ENCODE results near the gene C6orf47. TPM values are rescaled to one million over a fixed set of nuclear protein-coding genes. Genes with fewer than 3 reads are reported as not detected.

The C6orf47 gene
- total and polyA plus RNA-seq, 10 of the 15 experiments (the other 5 are each of a cell fraction or from before 2014, with no cell fraction given), result 0.16 to 20.4 (median 17.3) TPM; not detected in 1

GRCh38 chr6:31615748-31616147 is 44.8 kb downstream of the C6orf47 start (continued):
- TF ChIP-seq, protein P1, sequence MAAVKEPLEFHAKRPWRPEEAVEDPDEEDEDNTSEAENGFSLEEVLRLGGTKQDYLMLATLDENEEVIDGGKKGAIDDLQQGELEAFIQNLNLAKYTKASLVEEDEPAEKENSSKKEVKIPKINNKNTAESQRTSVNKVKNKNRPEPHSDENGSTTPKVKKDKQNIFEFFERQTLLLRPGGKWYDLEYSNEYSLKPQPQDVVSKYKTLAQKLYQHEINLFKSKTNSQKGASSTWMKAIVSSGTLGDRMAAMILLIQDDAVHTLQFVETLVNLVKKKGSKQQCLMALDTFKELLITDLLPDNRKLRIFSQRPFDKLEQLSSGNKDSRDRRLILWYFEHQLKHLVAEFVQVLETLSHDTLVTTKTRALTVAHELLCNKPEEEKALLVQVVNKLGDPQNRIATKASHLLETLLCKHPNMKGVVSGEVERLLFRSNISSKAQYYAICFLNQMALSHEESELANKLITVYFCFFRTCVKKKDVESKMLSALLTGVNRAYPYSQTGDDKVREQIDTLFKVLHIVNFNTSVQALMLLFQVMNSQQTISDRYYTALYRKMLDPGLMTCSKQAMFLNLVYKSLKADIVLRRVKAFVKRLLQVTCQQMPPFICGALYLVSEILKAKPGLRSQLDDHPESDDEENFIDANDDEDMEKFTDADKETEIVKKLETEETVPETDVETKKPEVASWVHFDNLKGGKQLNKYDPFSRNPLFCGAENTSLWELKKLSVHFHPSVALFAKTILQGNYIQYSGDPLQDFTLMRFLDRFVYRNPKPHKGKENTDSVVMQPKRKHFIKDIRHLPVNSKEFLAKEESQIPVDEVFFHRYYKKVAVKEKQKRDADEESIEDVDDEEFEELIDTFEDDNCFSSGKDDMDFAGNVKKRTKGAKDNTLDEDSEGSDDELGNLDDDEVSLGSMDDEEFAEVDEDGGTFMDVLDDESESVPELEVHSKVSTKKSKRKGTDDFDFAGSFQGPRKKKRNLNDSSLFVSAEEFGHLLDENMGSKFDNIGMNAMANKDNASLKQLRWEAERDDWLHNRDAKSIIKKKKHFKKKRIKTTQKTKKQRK (IDR thresholded peaks at IDR 0.05; ENCODE audit: low read depth, low read length), result no peak
- TF ChIP-seq HDGF (IDR thresholded peaks at IDR 0.05) (no peak), YBX1 (IDR thresholded peaks at IDR 0.05) (no peak), RELB (IDR thresholded peaks at IDR 0.05; ENCODE audit: low read depth) (0 out of 2 replicates have a peak, but pooled peaks have one; percentile 24), SP1 (IDR thresholded peaks at IDR 0.05; ENCODE audit: low read depth, low read length) (peak; percentile 35), MEF2A (IDR thresholded peaks at IDR 0.05; ENCODE audit: insufficient read depth, low read depth, low read length) (no peak), ZSCAN29 (IDR thresholded peaks at IDR 0.05) (no peak), SPI1 (IDR thresholded peaks at IDR 0.05; ENCODE audit: borderline replicate concordance, insufficient read depth, low read depth, low read length) (peak; percentile 70), ZBED1 (IDR thresholded peaks at IDR 0.05; ENCODE audit: borderline replicate concordance) (no peak), TAF1 (IDR thresholded peaks at IDR 0.05; ENCODE audit: borderline replicate concordance, low read depth, low read length) (0 out of 2 replicates have a peak, but pooled peaks have one; percentile 13), KAT2A (conservative IDR thresholded peaks at IDR 0.05; ENCODE audit: control insufficient read depth, low read depth, low read length) (no peak), IKZF2 (IDR thresholded peaks at IDR 0.05) (peak in 1 of 2 experiments; percentile 60; a peak in 3 of 4 replicates), SUPT20H (IDR thresholded peaks at IDR 0.05; ENCODE audit: borderline replicate concordance, control insufficient read depth, low read depth, low read length) (no peak), TCF3 (IDR thresholded peaks at IDR 0.05; ENCODE audit: borderline replicate concordance, insufficient read depth, low read depth, low read length) (no peak), MAX (IDR thresholded peaks at IDR 0.05; ENCODE audit: low read depth, low read length) (no peak), HCFC1 (IDR thresholded peaks at IDR 0.05; ENCODE audit: low read length) (no peak), MTA2 (IDR thresholded peaks at IDR 0.05; ENCODE audit: low read depth) (no peak), BHLHE40 (IDR thresholded peaks at IDR 0.05; ENCODE audit: borderline replicate concordance in 1 of 2, low read depth in 2 of 2, low read length in 1 of 2) (no peak; a peak in 1 of 4 replicates), ATF7 (IDR thresholded peaks at IDR 0.05; ENCODE audit: low read depth) (peak; percentile 40; the same call in 1 of the 2 replicates), NFYA (IDR thresholded peaks at IDR 0.05; ENCODE audit: borderline replicate concordance, low read depth, low read length) (no peak), SUZ12 (IDR thresholded peaks at IDR 0.05; ENCODE audit: unreplicated experiment) (no peak), SMARCA5 (IDR thresholded peaks at IDR 0.05) (no peak), PAX5 (IDR thresholded peaks at IDR 0.05; ENCODE audit: borderline replicate concordance, low read depth, low read length) (no peak), ZNF384 (IDR thresholded peaks at IDR 0.05; ENCODE audit: borderline replicate concordance, low read depth, low read length) (no peak), BRCA1 (IDR thresholded peaks at IDR 0.05; ENCODE audit: low read depth, low read length) (no peak), CREB1 (IDR thresholded peaks at IDR 0.05; ENCODE audit: low read depth) (peak; percentile 32; the same call in 1 of the 2 replicates), NFXL1 (IDR thresholded peaks at IDR 0.05; ENCODE audit: borderline replicate concordance) (no peak), PML (IDR thresholded peaks at IDR 0.05; ENCODE audit: low read length) (no peak), RELA (IDR thresholded peaks at IDR 0.05; ENCODE audit: borderline replicate concordance, partially characterized antibody) (no peak), POLR2AphosphoS5 (IDR thresholded peaks at IDR 0.05; ENCODE audit: low read length) (no peak)
